GM19372 (cell line): ENCODE measurements around the gene RAB38.

Experiments used
- ATAC-seq: cut with Tn5 transposase; IDR thresholded peaks from one replicate; pipeline ENCODE4 v1.9.1; 2021; ENCODE audit warnings: mild to moderate bottlenecking, low read depth, moderate library complexity; ENCODE audit not compliant: unreplicated experiment

Gene RAB38

DNA sequence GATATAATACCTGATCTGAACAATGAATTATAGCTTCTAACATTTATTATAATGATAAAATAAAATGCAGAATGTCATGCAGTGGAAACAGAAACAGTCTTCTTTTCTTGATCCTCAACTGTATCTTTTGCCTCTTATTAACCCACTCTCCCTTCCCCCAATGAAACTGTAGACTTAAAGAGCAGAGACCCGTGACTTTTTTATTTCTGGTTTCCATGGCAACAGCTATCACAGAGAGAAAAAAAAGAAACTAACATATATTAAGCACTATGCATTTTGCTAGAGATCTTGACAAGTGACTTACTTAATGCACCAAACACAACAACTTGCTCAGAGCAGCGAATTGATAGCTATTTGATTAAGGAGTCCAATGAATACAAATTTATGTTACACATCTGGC lies 69.3 kb downstream of the RAB38 start:
- ATAC-seq = no peak

- no peak for ATAC-seq
Observed at GRCh38 chr11:88105526-88105925, 69.7 kb downstream of the RAB38 start.

DNA sequence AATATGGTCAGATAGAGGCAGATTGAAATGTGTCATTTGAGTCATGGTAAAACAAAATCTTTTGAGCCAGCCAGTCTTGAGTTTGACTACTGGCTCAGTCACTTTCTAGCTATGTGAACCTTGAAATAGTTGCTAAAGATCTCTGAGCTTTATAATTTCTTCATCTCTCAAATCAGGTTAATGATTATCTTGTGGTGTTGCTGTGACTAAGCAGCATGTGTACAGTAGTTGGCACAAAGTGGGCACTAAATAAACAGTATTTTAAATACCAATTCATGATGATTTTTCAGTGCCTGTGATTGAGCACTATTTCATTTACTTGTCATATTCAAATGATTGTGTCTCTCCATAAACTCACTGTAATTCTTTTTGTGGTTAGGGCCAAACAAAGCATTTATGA lies 70.8 kb downstream of the RAB38 start:
- ATAC-seq = no peak

GRCh38 chr11:88103337-88104206 lies 71.7 kb downstream of the RAB38 start:
- peak; percentile 81 for ATAC-seq

- ATAC-seq = no peak
Observed at GRCh38 chr11:88102598-88102934, 72.7 kb downstream of the RAB38 start.

DNA sequence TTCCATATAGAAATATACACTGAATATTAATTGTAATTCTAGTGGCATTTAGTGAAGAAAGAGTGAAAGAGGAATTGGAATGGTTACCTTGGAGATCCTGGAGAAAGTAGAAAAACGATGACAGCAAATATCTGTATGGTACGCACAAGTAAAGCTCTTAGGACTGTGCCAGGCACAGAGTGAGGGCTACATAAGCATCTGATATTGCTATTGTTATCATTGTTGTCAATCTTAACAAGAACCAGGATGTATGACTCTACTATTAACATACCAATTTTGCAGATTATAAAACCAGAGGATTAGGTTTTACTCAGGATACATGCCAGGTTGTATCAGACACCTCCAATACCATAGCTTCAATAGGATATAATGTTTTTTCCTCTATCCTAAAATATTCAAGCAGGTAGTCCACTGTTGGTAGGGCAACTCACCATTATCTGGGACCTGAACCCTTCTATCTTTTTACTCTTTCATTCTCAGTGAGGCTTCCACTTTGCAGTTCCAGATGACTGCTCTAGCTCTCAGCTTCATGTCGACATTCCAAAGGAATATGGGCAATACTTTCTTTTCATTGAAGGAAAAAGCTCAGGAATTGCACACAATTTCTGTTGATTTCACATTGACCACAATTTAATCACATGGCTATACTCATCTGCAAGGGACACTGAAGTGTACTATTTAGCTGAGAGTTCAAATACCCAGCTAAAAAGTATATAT lies 73.2 kb downstream of the RAB38 start:
- no peak for ATAC-seq

- ATAC-seq = no peak
Observed at GRCh38 chr11:88100151-88100550, 75.1 kb downstream of the RAB38 start.

- ATAC-seq = no peak
Observed at GRCh38 chr11:88098289-88098688, 77.0 kb downstream of the RAB38 start.

DNA sequence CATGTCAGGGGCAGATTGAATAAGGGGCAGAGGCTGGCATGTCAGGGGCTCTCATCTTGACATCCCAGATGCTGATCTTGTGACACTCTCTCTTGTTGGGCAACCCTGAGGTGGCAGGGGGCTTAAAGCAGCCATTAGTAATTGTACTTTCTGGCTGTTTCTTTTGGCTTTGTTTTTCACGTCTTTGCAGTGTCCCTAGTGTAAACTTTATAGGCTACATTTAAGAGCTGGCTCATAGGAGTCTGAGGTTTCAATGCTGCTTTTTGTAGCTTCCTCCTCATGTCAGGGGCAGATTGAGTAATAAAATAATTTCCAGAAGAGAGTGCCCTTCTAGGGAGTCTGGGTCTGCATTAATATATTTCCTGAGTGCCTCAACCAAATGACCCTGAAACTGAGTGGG lies 86.1 kb downstream of the RAB38 start:
- no peak for ATAC-seq

DNA sequence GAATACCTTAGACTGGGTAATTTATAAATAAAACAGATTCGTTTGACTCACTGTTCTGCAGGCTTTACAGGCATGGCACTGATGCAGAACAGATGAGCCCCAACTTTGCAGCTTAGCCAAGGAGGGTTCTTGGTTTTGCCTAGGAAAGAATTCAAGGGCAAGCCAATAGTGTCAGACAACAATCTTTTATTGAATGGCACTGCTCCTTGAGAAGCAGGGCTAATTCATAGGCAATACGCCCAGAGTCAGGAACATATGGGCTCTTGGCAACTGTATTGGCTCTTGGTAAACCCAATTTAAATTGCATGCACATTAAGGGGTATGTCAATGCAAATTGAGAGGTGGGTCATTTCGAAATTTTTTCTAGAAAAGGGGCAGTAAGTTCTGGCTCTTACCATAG lies 87.9 kb downstream of the RAB38 start:
- ATAC-seq = no peak

GRCh38 chr11:88086297-88086696 lies 88.9 kb downstream of the RAB38 start:
- ATAC-seq = no peak

DNA sequence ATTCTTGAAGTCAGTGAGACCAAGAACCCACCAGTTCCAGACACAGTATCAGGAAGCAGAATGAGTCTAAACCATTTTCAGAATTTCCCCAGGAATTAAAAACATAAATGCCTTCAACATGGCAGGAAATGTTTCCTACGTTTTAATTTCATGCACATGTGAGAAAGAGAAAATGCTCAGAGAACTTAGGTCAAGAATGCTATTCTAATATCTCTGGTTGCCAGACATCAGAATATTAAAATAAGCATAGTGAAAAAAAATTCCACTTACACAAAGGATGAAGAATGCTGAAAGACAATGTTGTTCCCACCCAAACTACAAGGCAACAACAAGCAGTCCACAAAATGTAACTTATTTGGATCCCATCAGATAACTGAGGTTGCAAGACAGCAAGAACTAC lies 104.8 kb downstream of the RAB38 start:
- ATAC-seq = no peak

DNA sequence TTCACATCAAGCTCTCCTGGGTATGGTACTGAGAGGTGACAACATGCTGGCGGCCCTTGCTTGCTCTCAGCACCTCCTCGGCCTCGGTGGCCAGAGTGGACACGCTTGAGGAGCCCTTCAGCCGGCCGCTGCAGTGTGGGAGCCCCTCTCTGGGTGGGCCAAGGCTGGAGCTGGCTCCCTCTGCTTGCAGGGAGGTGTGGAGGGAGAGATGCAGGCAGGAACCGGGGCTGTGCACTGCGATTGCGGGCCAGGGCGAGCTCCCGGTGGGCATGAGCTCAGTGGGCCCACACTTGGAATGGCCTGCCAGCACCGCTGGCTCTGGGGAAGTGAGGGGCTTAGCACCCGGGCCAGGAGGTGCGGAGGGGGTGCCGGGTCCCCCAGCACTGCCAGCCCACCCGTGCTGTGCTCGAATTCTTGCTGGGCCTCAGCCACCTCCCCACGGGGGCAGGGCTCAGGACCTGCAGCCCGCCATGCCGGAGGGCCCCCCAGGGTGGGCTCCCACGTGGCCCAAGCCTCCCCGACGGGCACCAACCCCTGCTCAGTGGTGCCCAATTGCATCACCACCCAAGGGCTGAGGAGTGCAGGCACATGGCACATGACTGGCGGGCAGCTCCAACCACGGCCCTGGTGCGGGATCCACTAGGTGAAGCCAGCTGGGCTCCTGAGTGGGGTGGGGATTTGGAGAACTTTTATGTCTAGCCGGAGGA lies 106.2 kb downstream of the RAB38 start:
- no peak for ATAC-seq

DNA sequence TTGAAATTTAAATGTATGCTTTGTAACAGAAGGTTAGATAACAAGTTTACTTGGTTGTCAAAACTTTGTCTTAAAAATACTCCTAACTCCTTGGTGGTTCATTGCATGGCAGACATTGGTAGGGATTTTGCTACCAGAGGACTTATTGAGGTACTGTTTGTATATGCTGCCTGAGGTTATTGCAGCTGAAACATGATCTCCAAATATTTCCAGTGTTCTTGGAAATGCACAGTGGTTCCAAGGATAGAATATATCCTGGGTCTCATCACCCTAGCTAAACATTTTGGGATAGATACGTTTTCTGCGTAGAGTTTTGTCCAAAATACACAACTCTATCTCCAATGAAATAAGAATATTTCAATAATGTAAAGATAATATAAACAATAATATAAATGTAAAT lies 109.2 kb downstream of the RAB38 start:
- ATAC-seq = no peak

DNA sequence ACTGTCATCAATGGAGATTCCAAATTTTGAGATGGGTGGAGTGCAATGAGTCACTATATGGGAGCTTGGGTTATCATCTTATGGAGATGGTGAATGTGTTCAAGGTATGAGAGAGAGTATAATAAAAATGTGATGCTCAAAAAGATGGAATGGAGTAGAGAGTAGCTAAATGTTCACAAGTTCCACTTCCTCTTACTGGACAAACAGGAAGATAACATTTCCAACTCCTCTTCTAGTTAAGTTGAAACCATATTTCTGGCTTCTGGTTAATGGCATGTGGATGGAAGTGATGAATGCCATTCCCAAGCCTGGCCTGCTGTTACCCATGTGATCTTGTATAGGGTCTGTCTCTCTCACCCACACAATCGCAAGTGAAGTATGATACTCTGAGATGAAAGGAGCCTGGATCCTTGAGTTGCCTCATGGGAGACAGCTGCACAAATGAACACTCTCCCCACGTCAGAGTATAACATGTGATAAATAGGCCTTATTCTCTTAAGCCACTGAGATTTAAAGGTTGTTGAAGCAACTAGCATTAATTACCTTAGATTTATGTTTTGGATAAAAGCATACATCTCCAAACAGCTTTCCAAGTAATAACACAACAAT lies 111.0 kb downstream of the RAB38 start:
- ATAC-seq = no peak
